Bronchial epithelial cell (primary cell): ENCODE measurements around the gene ARHGAP8. TPM values are rescaled to one million over a fixed set of nuclear protein-coding genes. Genes with fewer than 3 reads are reported as not detected.
"Not testable (repeated sequence)": the region's sequence is repeated elsewhere in the genome, so short reads cannot be mapped to it uniquely, and the experiment has no call there.

Experiments used
- DNase-seq: peaks from one replicate; pipeline ENCODE4 v3.0.0-alpha.2; 2010; ENCODE audit warnings: low read depth
- FAIRE-seq: peaks from 2 replicates; lab custom pipeline; 2011; peaks lifted over from hg19 to GRCh38; lab: Jason Lieb, UNC
- H3K27me3 ChIP-seq: 2 replicates; pipeline ENCODE4 v1.5.1; 2011; ENCODE audit warnings: low read length; ENCODE audit not compliant: control insufficient read depth, insufficient read depth
- H3K36me3 ChIP-seq: 2 replicates; pipeline ENCODE4 v1.5.1; 2011; ENCODE audit warnings: low read length; ENCODE audit not compliant: control insufficient read depth, insufficient read depth
- H3K4me3 ChIP-seq: 2 replicates; pipeline ENCODE4 v1.5.1; 2011; ENCODE audit warnings: mild to moderate bottlenecking, low read depth, low read length, control low read depth
- total RNA-seq: library from RNA; depleted of rRNA; stranded (reverse); fragments of >200 nt; gene quantifications from 2 replicates; pipeline ENCODE4 v1.2.1, GENCODE V29; 2014
- TF ChIP-seq, protein P1 (sequence below): IDR thresholded peaks from 2 replicates; pipeline ENCODE4 v1.5.1; 2011; ENCODE audit warnings: mild to moderate bottlenecking, moderate library complexity, low read length, control low read depth, inconsistent platforms; ENCODE audit not compliant: insufficient read depth, severe bottlenecking

The ARHGAP8 gene
- total RNA-seq, 1 donor from 2014 or later: 15.0 TPM

DNA sequence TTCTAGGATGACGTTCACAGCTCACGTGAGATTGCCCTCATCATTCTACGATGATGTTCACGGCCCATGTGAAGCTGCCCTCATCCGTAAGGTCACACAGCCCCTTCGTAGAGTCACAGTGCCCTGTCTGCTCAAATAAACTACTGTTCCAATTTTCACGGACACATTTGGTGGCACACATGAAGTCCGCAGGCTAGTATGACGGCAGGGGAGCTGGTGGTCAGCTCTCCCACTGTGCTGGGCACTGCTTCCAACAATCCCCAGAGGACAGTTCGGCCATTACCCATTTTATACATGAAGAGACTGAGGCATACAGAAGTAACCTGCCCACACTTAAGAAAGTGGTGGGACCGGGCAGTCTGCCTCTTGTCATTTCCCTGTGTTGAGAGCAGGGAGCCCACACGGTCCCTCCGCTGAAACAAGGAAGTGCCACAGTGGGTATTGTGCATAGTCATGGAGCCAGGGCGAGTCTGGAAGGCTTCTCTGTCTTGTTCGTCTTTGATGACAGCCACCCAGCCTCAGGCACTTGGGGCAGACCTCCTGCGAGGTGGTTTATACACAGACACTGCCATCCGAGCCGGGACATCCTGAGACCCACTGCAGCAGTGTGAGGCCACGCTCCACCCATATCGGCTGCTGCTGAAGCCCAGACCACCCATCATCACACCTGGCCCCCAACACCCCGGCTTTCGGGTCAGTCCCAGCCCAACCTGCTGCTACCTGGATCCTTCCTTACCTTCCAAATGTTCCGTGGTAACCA lies 143.1 kb downstream of the ARHGAP8 start:
- peak; percentile 88 for FAIRE-seq
- DNase-seq: no peak
- Histone ChIP-seq H3K36me3 (no peaks in the 10 kb centered on the region), H3K27me3 (no peaks in the 10 kb centered on the region), H3K4me3 (no peak overlapping the region)
- TF ChIP-seq, protein P1, sequence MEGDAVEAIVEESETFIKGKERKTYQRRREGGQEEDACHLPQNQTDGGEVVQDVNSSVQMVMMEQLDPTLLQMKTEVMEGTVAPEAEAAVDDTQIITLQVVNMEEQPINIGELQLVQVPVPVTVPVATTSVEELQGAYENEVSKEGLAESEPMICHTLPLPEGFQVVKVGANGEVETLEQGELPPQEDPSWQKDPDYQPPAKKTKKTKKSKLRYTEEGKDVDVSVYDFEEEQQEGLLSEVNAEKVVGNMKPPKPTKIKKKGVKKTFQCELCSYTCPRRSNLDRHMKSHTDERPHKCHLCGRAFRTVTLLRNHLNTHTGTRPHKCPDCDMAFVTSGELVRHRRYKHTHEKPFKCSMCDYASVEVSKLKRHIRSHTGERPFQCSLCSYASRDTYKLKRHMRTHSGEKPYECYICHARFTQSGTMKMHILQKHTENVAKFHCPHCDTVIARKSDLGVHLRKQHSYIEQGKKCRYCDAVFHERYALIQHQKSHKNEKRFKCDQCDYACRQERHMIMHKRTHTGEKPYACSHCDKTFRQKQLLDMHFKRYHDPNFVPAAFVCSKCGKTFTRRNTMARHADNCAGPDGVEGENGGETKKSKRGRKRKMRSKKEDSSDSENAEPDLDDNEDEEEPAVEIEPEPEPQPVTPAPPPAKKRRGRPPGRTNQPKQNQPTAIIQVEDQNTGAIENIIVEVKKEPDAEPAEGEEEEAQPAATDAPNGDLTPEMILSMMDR: no peak

DNA sequence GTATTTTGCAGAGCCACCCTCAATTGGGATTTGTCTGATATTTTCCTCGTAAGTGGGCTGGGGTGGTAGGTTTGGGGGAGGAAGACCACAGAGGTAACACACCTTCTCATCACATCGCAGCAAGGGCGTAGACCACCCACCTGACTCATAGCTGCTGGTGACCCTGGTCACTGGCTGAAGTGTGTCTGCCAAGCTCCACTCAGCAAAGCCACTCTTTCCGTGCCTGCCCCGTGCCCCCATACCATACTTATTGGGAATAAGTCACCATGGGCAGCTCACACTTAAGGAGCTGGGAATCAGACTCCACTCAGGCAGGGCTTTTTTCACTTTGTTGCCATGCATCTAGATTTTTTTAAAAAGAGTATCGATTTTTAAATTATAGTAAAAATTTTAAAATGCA lies 145.9 kb downstream of the ARHGAP8 start:
- Histone ChIP-seq H3K36me3 (no peaks in the 10 kb centered on the region), H3K4me3 (no peak overlapping the region), H3K27me3 (no peaks in the 10 kb centered on the region)
- FAIRE-seq (no peak), DNase-seq (no peak)
- TF ChIP-seq, protein P1: no peak

DNA sequence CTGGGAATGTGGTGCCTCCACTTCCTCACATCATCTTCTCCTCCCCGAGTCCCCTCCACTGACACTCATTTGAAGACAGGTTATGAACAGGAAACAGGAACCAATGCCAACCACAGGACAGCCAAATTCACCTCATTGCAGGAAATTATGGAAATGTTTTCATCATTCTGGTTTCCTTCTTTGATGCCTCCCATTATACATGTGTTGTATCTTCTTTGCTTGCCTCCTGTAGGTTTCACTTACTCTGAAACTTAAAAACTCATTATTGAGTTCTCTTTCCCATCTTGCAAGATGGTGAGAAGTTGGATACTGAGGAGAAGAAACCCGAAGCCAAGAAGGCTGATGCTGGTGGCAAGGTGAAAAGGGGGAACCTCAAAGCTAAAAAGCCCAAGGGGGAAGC lies 148.9 kb downstream of the ARHGAP8 start:
- H3K4me3 ChIP-seq: no peak overlapping the region
- DNase-seq: no peak
- FAIRE-seq: no peak
- no peaks in the 10 kb centered on the region for H3K27me3 ChIP-seq
- TF ChIP-seq, protein P1: no peak
- no peaks in the 10 kb centered on the region for H3K36me3 ChIP-seq

DNA sequence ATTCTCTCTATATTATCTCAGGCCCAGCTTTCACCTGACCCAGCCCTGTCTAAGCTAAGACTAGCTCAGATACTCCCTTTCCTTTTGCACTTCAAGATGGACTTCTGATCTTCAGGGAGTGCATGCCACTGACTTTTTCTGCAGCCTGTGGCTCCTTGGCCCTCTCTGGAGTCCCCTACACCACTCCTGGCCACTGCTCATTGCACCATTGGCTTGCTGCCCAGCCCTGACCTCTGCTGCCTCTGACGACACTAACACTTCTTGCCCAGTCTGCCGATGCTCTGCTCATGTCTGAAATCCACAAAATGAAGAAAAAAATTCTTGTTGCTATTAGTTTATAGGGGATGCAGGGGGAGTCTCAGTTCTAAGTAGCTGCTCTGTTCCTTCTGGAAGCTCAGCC lies 150.8 kb downstream of the ARHGAP8 start:
- not testable (repeated sequence) for DNase-seq, H3K36me3 ChIP-seq, H3K4me3 ChIP-seq, H3K27me3 ChIP-seq
- FAIRE-seq: peak; percentile 82

DNA sequence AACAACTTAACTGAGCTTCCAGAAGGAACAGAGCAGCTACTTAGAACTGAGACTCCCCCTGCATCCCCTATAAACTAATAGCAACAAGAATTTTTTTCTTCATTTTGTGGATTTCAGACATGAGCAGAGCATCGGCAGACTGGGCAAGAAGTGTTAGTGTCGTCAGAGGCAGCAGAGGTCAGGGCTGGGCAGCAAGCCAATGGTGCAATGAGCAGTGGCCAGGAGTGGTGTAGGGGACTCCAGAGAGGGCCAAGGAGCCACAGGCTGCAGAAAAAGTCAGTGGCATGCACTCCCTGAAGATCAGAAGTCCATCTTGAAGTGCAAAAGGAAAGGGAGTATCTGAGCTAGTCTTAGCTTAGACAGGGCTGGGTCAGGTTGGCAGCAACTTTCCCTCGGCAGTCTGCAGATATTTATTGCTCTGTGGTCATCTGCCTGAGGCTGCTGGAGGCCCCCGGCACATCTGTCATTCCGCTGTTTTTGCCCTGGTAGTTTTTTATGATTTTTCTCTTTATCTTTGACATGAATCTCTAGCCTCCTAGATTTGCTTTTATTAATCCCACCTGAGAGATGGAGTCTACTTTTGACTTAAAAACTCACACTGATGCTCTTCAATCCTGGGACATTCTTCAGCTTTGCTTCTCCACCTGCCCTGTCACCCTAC lies 152.2 kb downstream of the ARHGAP8 start:
- FAIRE-seq, H3K36me3 ChIP-seq, DNase-seq, H3K27me3 ChIP-seq, H3K4me3 ChIP-seq: not testable (repeated sequence)

DNA sequence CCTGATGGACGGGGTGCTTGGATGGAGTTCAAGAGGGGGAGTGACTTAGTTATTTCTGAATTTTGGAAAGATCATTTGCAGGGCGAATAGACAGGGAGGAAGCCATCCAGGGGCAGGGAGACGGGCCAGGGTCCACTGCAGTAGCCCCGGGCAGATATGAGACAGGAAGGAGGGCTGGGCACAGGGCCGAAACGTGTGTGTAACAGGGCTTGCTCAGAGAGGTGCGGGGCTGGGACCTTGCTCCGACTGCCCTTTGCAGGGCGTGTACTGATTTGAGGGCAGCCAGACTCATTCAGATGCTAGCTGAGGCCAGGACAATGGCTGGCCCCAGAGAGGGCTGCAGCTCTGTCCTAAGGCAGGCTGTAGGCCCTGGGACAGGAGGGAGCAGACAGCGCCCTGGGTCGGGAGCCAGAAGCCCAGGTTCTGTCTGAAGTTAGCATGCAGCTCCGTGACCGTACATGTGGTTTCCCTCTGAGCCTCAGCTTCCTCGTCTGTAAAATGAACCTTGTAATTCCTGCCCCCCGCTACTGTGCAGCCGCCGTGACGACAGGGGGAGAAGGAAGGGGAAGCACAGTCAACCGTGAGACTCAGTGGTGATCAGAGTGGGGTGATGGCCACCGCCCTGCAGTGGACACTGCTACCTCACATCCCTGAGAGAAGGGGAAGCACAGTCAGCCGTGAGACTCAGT lies 154.0 kb downstream of the ARHGAP8 start:
- Histone ChIP-seq H3K36me3 (no peaks in the 10 kb centered on the region), H3K27me3 (no peaks in the 10 kb centered on the region), H3K4me3 (no peak overlapping the region)
- no peak for DNase-seq
- TF ChIP-seq, protein P1: no peak
- FAIRE-seq: no peak
